HG02852 (cell line): Measurements from ENCODE around the gene TTC28.
"Not testable (repeated sequence)": the region's sequence is repeated elsewhere in the genome, so short reads cannot be mapped to it uniquely, and the experiment has no call there.

Source experiments
- ATAC-seq: cut with Tn5 transposase; IDR thresholded peaks from one replicate; pipeline ENCODE4 v1.9.1; 2021; ENCODE audit warnings: mild to moderate bottlenecking, moderate library complexity; ENCODE audit not compliant: unreplicated experiment

TTC28 gene

GRCh38 chr22:28500006-28500405 is 179.6 kb downstream of the TTC28 start:
- ATAC-seq: no peak

GRCh38 chr22:28498044-28498443 is 181.6 kb downstream of the TTC28 start:
- no peak for ATAC-seq

GRCh38 chr22:28497188-28497587 is 182.5 kb downstream of the TTC28 start:
- ATAC-seq: no peak

GRCh38 chr22:28491289-28491688 is 188.4 kb downstream of the TTC28 start:
- ATAC-seq: not testable (repeated sequence)

GRCh38 chr22:28488825-28489224 is 190.8 kb downstream of the TTC28 start:
- ATAC-seq: no peak

- ATAC-seq: no peak
Observed at GRCh38 chr22:28484662-28485061, 195.0 kb downstream of the TTC28 start.

GRCh38 chr22:28481725-28482124 is 197.9 kb downstream of the TTC28 start:
- no peak for ATAC-seq

GRCh38 chr22:28480000-28480715 is 199.5 kb downstream of the TTC28 start:
- ATAC-seq: no peak

GRCh38 chr22:28478564-28478963 is 201.1 kb downstream of the TTC28 start:
- no peak for ATAC-seq

- ATAC-seq: no peak
Observed at GRCh38 chr22:28477556-28477955, 202.1 kb downstream of the TTC28 start.

GRCh38 chr22:28474330-28474729 is 205.3 kb downstream of the TTC28 start:
- ATAC-seq: no peak

GRCh38 chr22:28473258-28473657 is 206.4 kb downstream of the TTC28 start:
- no peak for ATAC-seq

GRCh38 chr22:28467055-28467454 is 212.6 kb downstream of the TTC28 start:
- ATAC-seq: not testable (repeated sequence)

GRCh38 chr22:28466399-28466798 is 213.2 kb downstream of the TTC28 start:
- no peak for ATAC-seq

GRCh38 chr22:28465841-28466240 is 213.8 kb downstream of the TTC28 start:
- ATAC-seq: no peak

- ATAC-seq: no peak
Observed at GRCh38 chr22:28464127-28464526, 215.5 kb downstream of the TTC28 start.

- not testable (repeated sequence) for ATAC-seq
Observed at GRCh38 chr22:28463408-28463807, 216.2 kb downstream of the TTC28 start.

GRCh38 chr22:28462901-28463300 is 216.7 kb downstream of the TTC28 start:
- no peak for ATAC-seq

- ATAC-seq: no peak
Observed at GRCh38 chr22:28462041-28462440, 217.6 kb downstream of the TTC28 start.

- no peak for ATAC-seq
Observed at GRCh38 chr22:28454431-28455064, 225.1 kb downstream of the TTC28 start.

- no peak for ATAC-seq
Observed at GRCh38 chr22:28450109-28450508, 229.5 kb downstream of the TTC28 start.

- no peak for ATAC-seq
Observed at GRCh38 chr22:28449041-28449440, 230.6 kb downstream of the TTC28 start.

GRCh38 chr22:28448625-28449024 is 231.0 kb downstream of the TTC28 start:
- ATAC-seq: no peak
